SU-DHL-6 (cell line): Measurements from ENCODE around the gene KRT82.

Experiments used
- EZH2phosphoT487 ChIP-seq: fragments of 200-600 bp; sonication (generic), shearing (Covaris generic); conservative IDR thresholded peaks from 2 replicates; pipeline ENCODE4 v1.6.1; 2018; ENCODE audit warnings: mild to moderate bottlenecking, antibody characterized with exemption, low read length, moderate library complexity, mixed read lengths
- TF ChIP-seq, protein P1 (sequence below): fragments of 200-600 bp; sonication (generic); IDR thresholded peaks from one replicate; pipeline ENCODE4 v1.5.1; 2017; ENCODE audit warnings: antibody characterized with exemption, mild to moderate bottlenecking, low read length, moderate library complexity; ENCODE audit not compliant: insufficient read depth, poor library complexity, severe bottlenecking

- TF ChIP-seq, protein P1, sequence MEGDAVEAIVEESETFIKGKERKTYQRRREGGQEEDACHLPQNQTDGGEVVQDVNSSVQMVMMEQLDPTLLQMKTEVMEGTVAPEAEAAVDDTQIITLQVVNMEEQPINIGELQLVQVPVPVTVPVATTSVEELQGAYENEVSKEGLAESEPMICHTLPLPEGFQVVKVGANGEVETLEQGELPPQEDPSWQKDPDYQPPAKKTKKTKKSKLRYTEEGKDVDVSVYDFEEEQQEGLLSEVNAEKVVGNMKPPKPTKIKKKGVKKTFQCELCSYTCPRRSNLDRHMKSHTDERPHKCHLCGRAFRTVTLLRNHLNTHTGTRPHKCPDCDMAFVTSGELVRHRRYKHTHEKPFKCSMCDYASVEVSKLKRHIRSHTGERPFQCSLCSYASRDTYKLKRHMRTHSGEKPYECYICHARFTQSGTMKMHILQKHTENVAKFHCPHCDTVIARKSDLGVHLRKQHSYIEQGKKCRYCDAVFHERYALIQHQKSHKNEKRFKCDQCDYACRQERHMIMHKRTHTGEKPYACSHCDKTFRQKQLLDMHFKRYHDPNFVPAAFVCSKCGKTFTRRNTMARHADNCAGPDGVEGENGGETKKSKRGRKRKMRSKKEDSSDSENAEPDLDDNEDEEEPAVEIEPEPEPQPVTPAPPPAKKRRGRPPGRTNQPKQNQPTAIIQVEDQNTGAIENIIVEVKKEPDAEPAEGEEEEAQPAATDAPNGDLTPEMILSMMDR, result no peak
- no peak for TF ChIP-seq EZH2phosphoT487
Observed at GRCh38 chr12:52356762-52357580, 49.2 kb downstream of the KRT82 start.
